SK-N-SH (cell line): Measurements from ENCODE around the gene SIDT1.

Experiments used
- CHD2 ChIP-seq: fragments of 150-350 bp; IDR thresholded peaks from 2 replicates; pipeline ENCODE4 v1.6.1; 2018; ENCODE audit warnings: low read length; ENCODE audit not compliant: partially characterized antibody
- CTCF ChIP-seq: fragments of 200-600 bp; sonication (generic); IDR thresholded peaks from 2 replicates; pipeline ENCODE4 v1.6.1; 2017; ENCODE audit warnings: antibody characterized with exemption, mild to moderate bottlenecking, moderate library complexity
- FOXM1 ChIP-seq: IDR thresholded peaks from 2 replicates; pipeline ENCODE4 v1.4.0; 2012; ENCODE audit warnings: low read depth, mild to moderate bottlenecking
- IRF3 ChIP-seq: fragments of 150-350 bp; IDR thresholded peaks from 2 replicates; pipeline ENCODE4 v1.6.1; 2016; ENCODE audit warnings: mild to moderate bottlenecking, low read depth, low read length
- JUND ChIP-seq: IDR thresholded peaks from 2 replicates; pipeline ENCODE4 v1.4.0; 2012
- MAX ChIP-seq: IDR thresholded peaks from 2 replicates; pipeline ENCODE4 v1.4.0; 2012; ENCODE audit warnings: low read depth
- MXI1 ChIP-seq: IDR thresholded peaks from 2 replicates; pipeline ENCODE4 v1.6.1; 2012; ENCODE audit warnings: mild to moderate bottlenecking, low read depth, low read length, improper control_type of control experiment
- NFIC ChIP-seq: IDR thresholded peaks from 2 replicates; pipeline ENCODE4 v1.4.0; 2012; ENCODE audit warnings: borderline replicate concordance
- PBX3 ChIP-seq: IDR thresholded peaks from 2 replicates; pipeline ENCODE4; 2012
- POLR2AphosphoS5 ChIP-seq: IDR thresholded peaks from 2 replicates; pipeline ENCODE4 v1.6.1; 2012; ENCODE audit warnings: low read depth, low read length
- RCOR1 ChIP-seq: fragments of 150-350 bp; IDR thresholded peaks from 2 replicates; pipeline ENCODE4 v1.6.1; 2017; ENCODE audit warnings: antibody characterized with exemption, low read length
- TAF1 ChIP-seq: IDR thresholded peaks from 2 replicates; pipeline ENCODE4 v1.6.1; 2012; ENCODE audit warnings: low read depth, mild to moderate bottlenecking, low read length, moderate library complexity, borderline replicate concordance
- USF2 ChIP-seq: fragments of 150-350 bp; IDR thresholded peaks from 2 replicates; pipeline ENCODE4 v1.6.1; 2017; ENCODE audit warnings: antibody characterized with exemption, low read length, low read depth, borderline replicate concordance
- YY1 ChIP-seq: IDR thresholded peaks from 2 replicates; pipeline ENCODE4 v1.4.0; 2012; ENCODE audit warnings: low read depth, mild to moderate bottlenecking

- TF ChIP-seq CTCF (no peak), YY1 (no peak), USF2 (no peak), MAX (no peak), FOXM1 (no peak), POLR2AphosphoS5 (no peak), JUND (no peak), CHD2 (no peak), NFIC (no peak), RCOR1 (no peak), TAF1 (no peak), IRF3 (no peak), PBX3 (no peak), MXI1 (no peak)
Measured at GRCh38 chr3:113531826-113532697, at the start of gene SIDT1.
